ENCODE measurements around the gene MOB3A.

DNA sequence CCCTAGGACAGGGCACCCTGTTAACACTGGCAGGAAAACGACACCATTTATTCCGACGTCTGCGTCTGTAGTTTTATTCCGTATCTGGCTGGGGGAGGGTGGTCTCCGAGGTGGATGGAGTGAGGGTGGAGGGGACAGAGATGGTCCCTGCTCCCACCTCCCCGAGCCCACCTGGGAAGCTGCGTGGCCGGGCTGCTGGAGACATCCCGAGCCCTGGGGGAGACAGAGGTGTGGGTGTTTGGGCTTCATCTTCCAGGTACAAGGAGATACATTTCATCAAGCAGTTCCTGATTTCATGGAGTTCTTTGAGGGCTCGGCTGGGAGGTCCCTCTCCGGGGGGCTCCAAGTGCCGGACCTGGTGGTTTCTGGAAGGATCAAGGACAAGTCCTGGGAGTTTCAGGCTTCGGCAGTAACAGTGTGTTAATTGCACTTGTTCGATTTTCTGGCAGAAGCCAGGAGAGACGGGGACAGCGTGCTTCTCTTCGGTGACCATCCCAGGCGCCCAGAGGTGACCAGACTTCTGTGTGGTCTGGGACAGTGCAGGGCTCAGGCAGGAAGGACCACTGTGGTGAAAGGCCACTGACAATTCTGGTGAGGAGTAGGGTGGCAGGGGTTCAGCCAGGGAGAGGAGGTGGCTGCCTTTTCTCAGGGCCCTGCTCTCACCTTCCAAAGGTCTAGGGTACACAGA lies 25.0 kb downstream of the MOB3A start:
- TF ChIP-seq NFRKB (IDR thresholded peaks at IDR 0.05) (no peak), FOXM1 (IDR thresholded peaks at IDR 0.05; ENCODE audit: borderline replicate concordance) (no peak), ZNF384 (IDR thresholded peaks at IDR 0.05) (no peak), SUZ12 (IDR thresholded peaks at IDR 0.05) (no peak)
- TF ChIP-seq, protein P1, sequence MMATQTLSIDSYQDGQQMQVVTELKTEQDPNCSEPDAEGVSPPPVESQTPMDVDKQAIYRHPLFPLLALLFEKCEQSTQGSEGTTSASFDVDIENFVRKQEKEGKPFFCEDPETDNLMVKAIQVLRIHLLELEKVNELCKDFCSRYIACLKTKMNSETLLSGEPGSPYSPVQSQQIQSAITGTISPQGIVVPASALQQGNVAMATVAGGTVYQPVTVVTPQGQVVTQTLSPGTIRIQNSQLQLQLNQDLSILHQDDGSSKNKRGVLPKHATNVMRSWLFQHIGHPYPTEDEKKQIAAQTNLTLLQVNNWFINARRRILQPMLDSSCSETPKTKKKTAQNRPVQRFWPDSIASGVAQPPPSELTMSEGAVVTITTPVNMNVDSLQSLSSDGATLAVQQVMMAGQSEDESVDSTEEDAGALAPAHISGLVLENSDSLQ (IDR thresholded peaks at IDR 0.05): no peak

Measured in HEK293T (cell line).